ENCODE results near the gene IL11RA. TPM values are rescaled to one million over a fixed set of nuclear protein-coding genes. Genes with fewer than 3 reads are reported as not detected.

Gene IL11RA
- total and polyA plus RNA-seq, 10 of the 15 experiments (the other 5 are each of a cell fraction or from before 2014, with no cell fraction given), result 0.32 to 5.8 (median 2.2) TPM

DNA sequence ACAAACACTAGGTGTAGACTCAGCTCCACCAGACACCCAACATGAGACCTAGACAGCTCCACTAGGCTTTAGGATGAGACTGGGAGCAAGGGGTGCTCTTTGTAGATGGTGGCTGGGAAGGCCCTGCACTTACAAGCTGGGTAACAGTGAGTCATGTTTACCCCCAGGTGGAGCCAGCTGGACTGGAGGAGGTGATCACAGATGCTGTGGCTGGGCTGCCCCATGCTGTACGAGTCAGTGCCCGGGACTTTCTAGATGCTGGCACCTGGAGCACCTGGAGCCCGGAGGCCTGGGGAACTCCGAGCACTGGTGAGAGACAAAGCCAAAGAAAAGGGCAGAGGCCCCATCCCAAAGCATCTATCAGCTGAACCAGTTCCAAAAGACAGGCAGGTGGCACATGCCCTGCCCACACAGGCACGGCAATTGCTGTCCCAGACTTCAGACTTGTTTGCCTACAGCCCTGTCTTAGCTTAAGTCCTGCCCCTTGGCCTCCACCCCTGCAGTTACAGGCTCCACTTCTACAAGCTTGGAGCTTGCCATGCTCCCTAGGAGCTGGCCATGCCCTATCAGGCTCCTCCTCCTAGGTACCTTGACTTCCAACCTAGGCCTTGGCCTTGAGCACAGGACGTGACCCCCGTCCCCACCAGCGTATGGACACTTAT, 7.7 kb downstream of the IL11RA start:
- no peak overlapping the region for H3K27ac ChIP-seq (ENCODE audit: control insufficient read depth, insufficient read depth)
- intact Hi-C loops (cut with micrococcal nuclease; ENCODE audit: unreplicated experiment) (no loop called here), in situ Hi-C loops (cut with MboI) (no loop called here)
- H3K4me1 ChIP-seq (ENCODE audit: control insufficient read depth, insufficient read depth, low read length), result peaks cover 8% of the 10 kb centered on the region
- H3K9me3 ChIP-seq (replicated peaks; ENCODE audit: control insufficient read depth, insufficient read depth, low read length), result no peaks in the 10 kb centered on the region
- ChIA-PET CTCF (interaction anchor here (1.2 kb wide), 1 partner anchor 42 kb away, joined by 3 read pairs; no protein-coding TSS in a partner anchor), RAD21 (ENCODE audit: unreplicated experiment) (interaction anchor here (1.3 kb wide), 1 partner anchor 43 kb away, joined by 3 read pairs; no protein-coding TSS in a partner anchor), SMC1A (ENCODE audit: uncharacterized antibody, unreplicated experiment) (no interaction called here), POLR2A (no interaction called here)
- H3K4me2 ChIP-seq (ENCODE audit: control insufficient read depth, insufficient read depth), result no peak overlapping the region
- BruUV-seq (replicated peaks), result no TSS peak
- H3K79me2 ChIP-seq (ENCODE audit: control insufficient read depth, insufficient read depth, low read length), result no peaks in the 10 kb centered on the region
- H2AFZ ChIP-seq (ENCODE audit: control insufficient read depth, low read depth, low read length), result no peak overlapping the region
- WGBS (ENCODE audit: insufficient coverage, insufficient replicate concordance, low lambda C conversion rate, missing lambda C conversion rate), result 76% methylated on average over 8 of the region's 8 CpGs
- no peak for ATAC-seq
- no peak for DNase-seq (ENCODE audit: low read depth, low spot score)
- H3K9ac ChIP-seq (ENCODE audit: control insufficient read depth, insufficient read depth, low read length), result no peak overlapping the region
- no peak for FAIRE-seq
- TF ChIP-seq TCF3 (IDR thresholded peaks at IDR 0.05; ENCODE audit: borderline replicate concordance, insufficient read depth, low read depth, low read length) (0 out of 2 replicates have a peak, but pooled peaks have one; percentile 63), LARP7 (IDR thresholded peaks at IDR 0.05) (no peak)
- H3K36me3 ChIP-seq (ENCODE audit: control insufficient read depth in 2 of 2, insufficient read depth in 2 of 2, low read length in 1 of 2), result no peaks in the 10 kb centered on the region
- no peaks in the 10 kb centered on the region for H3K27me3 ChIP-seq (replicated peaks in 1 of 2; ENCODE audit: control insufficient read depth in 2 of 2, insufficient read depth in 2 of 2, low read length in 1 of 2)
- H4K20me1 ChIP-seq (ENCODE audit: control insufficient read depth, insufficient read depth), result no peaks in the 10 kb centered on the region
- H3K4me3 ChIP-seq, result no peak overlapping the region

DNA sequence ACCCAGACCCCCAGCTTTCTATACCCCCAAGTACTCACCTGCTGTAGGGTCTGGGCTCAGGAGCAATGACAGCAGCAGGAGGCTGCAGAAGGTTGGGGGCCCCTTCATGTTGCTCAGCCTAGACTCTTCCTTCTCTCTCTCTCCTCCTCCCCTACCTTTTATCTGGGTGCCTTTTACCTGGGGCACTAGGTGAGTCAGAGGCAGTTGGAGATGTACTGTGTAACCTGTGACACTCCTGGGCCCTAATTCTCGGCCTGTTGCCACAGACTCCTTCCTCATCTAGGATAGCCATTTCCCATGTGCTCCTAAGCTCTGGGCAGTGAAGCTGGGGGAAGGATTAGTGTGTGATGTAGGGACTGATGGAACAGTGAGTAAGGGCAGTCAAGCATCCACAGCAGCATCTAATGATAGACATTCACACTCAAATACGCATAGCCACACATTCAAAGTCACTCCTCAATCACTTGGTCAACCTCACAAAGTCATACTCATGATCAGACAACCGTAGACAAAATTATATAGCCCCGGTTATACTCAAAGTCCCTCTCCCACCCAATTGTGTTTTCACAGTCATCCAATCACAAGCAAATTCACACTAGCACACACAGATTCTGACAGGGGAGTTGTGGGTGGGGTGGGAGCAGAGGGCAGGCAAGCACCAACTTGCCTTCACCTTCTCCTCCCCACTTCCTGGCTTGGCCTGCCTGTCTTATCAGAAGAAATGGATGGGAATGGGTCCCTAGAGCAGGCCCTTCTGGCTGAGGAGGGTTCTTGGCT, 10.7 kb downstream of the IL11RA start, which contains the start of gene CCL27:
Gene CCL27 (minus strand): TSS at position 132 of the 777 bp plus-strand sequence. CDS start 24 bp downstream, at position 108.
- WGBS (ENCODE audit: insufficient coverage, insufficient replicate concordance, low lambda C conversion rate, missing lambda C conversion rate), result 50% methylated on average over 4 of the region's 4 CpGs
- H3K9ac ChIP-seq (ENCODE audit: control insufficient read depth, insufficient read depth, low read length), result no peak within 1 kb of the TSS
- TF ChIP-seq IKZF2 (IDR thresholded peaks at IDR 0.05) (no peak), CREB1 (IDR thresholded peaks at IDR 0.05; ENCODE audit: low read depth) (no peak), TBL1XR1 (IDR thresholded peaks at IDR 0.05; ENCODE audit: low read depth, low read length) (no peak), ZSCAN29 (IDR thresholded peaks at IDR 0.05) (no peak), HDGF (IDR thresholded peaks at IDR 0.05) (no peak), MEF2A (IDR thresholded peaks at IDR 0.05; ENCODE audit: insufficient read depth, low read depth, low read length) (no peak), RUNX3 (IDR thresholded peaks at IDR 0.05; ENCODE audit: low read length) (no peak), STAT3 (IDR thresholded peaks at IDR 0.05; ENCODE audit: low read depth, low read length) (no peak)
- H4K20me1 ChIP-seq (ENCODE audit: control insufficient read depth, insufficient read depth), result no peaks in the 10 kb centered on the region
- no TSS peak for BruUV-seq (replicated peaks)
- no peak within 1 kb of the TSS for H3K4me3 ChIP-seq
- DNase-seq (ENCODE audit: low read depth, low spot score) (no peak), ATAC-seq (no peak), FAIRE-seq (no peak)
- no peaks in the 10 kb centered on the region for H3K79me2 ChIP-seq (ENCODE audit: control insufficient read depth, insufficient read depth, low read length)
- no peaks in the 10 kb centered on the region for H3K36me3 ChIP-seq (ENCODE audit: control insufficient read depth in 2 of 2, insufficient read depth in 2 of 2, low read length in 1 of 2)
- intact Hi-C loops (cut with micrococcal nuclease; ENCODE audit: unreplicated experiment) (no loop called here), in situ Hi-C loops (cut with MboI) (no loop called here)
- POLR2A ChIA-PET, result interaction anchor here (0.6 to 1.4 kb wide), 3 partner anchors 10 to 1689 kb away, joined by 3 to 5 read pairs (median 3); partner anchors contain the start of gene DCTN3
- no peak within 1 kb of the TSS for H3K27ac ChIP-seq (ENCODE audit: control insufficient read depth, insufficient read depth)
- RAD21 ChIA-PET (ENCODE audit: unreplicated experiment), result no interaction called here
- CTCF ChIA-PET, result interaction anchor here (0.8 to 3.2 kb wide), 8 partner anchors 10 to 40 kb away, joined by 3 to 23 read pairs (median 8); partner anchors contain the start of genes GALT, IL11RA and SIGMAR1
- H3K9me3 ChIP-seq (replicated peaks; ENCODE audit: control insufficient read depth, insufficient read depth, low read length), result no peaks in the 10 kb centered on the region
- H2AFZ ChIP-seq (ENCODE audit: control insufficient read depth, low read depth, low read length), result peak within 1 kb of the TSS; percentile 26; the same call in 1 of the 2 replicates
- 0 out of 2 replicates have a peak within 1 kb of the TSS, but pooled peaks have one; percentile 25 for H3K4me2 ChIP-seq (ENCODE audit: control insufficient read depth, insufficient read depth)
- SMC1A ChIA-PET (ENCODE audit: uncharacterized antibody, unreplicated experiment), result interaction anchor here (1.8 kb wide), 1 partner anchor 25 kb away, joined by 7 read pairs; the partner anchor contains the start of gene SIGMAR1
- H3K27me3 ChIP-seq (replicated peaks in 1 of 2; ENCODE audit: control insufficient read depth in 2 of 2, insufficient read depth in 2 of 2, low read length in 1 of 2), result no peaks in the 10 kb centered on the region
- peaks cover 9% of the 10 kb centered on the region for H3K4me1 ChIP-seq (ENCODE audit: control insufficient read depth, insufficient read depth, low read length)
